GM06990 (cell line): Measurements from ENCODE around the gene C11orf54.
"Not testable (repeated sequence)": the region's sequence is repeated elsewhere in the genome, so short reads cannot be mapped to it uniquely, and the experiment has no call there.

Experiments
- DNase-seq: peaks from one replicate; pipeline ENCODE4 v3.0.0-alpha.2; 2011; ENCODE audit not compliant: insufficient read length; ENCODE audit errors: extremely low read depth
- H3K27me3 ChIP-seq: replicated peaks from 2 replicates; pipeline ENCODE4 v1.6.0; 2011; ENCODE audit warnings: low read length; ENCODE audit not compliant: control insufficient read depth, insufficient read depth
- H3K36me3 ChIP-seq: 2 replicates; pipeline ENCODE4 v1.5.1; 2011; ENCODE audit warnings: low read length; ENCODE audit not compliant: control insufficient read depth, insufficient read depth
- H3K4me3 ChIP-seq: replicated peaks from 2 replicates; pipeline ENCODE4 v1.5.1; 2011; ENCODE audit warnings: low read depth, mild to moderate bottlenecking, control low read depth, low read length
- TF ChIP-seq, protein P1 (sequence below): IDR thresholded peaks from 2 replicates; pipeline ENCODE4 v1.5.1; 2011; ENCODE audit warnings: low read length, control low read depth, mild to moderate bottlenecking, inconsistent platforms; ENCODE audit not compliant: insufficient read depth, poor library complexity, severe bottlenecking

Gene C11orf54

DNA sequence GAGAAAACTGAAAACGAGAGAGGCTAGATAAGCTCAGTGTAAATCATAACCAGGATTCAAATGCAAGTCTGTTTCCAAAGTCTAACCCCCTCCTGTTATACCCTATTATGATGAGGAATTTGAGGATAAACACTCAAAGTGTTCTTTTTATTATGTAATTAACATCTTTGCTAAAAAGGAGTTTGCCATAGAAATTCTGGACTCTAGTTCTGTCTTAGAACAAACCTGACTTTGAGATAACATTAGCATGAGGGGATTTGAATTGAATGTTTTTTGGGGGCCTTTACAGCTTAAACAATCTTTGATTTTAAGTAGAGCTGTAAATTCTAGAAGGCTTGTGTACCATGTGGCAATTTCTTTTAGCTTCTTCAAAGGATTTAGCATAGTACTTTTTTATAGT, 9.5 kb downstream of the C11orf54 start:
- Histone ChIP-seq H3K36me3 (no peaks in the 10 kb centered on the region; the same call in none of the 2 replicates), H3K27me3 (no peaks in the 10 kb centered on the region), H3K4me3 (no peak overlapping the region)
- DNase-seq: no peak
- TF ChIP-seq, protein P1, sequence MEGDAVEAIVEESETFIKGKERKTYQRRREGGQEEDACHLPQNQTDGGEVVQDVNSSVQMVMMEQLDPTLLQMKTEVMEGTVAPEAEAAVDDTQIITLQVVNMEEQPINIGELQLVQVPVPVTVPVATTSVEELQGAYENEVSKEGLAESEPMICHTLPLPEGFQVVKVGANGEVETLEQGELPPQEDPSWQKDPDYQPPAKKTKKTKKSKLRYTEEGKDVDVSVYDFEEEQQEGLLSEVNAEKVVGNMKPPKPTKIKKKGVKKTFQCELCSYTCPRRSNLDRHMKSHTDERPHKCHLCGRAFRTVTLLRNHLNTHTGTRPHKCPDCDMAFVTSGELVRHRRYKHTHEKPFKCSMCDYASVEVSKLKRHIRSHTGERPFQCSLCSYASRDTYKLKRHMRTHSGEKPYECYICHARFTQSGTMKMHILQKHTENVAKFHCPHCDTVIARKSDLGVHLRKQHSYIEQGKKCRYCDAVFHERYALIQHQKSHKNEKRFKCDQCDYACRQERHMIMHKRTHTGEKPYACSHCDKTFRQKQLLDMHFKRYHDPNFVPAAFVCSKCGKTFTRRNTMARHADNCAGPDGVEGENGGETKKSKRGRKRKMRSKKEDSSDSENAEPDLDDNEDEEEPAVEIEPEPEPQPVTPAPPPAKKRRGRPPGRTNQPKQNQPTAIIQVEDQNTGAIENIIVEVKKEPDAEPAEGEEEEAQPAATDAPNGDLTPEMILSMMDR: no peak

DNA sequence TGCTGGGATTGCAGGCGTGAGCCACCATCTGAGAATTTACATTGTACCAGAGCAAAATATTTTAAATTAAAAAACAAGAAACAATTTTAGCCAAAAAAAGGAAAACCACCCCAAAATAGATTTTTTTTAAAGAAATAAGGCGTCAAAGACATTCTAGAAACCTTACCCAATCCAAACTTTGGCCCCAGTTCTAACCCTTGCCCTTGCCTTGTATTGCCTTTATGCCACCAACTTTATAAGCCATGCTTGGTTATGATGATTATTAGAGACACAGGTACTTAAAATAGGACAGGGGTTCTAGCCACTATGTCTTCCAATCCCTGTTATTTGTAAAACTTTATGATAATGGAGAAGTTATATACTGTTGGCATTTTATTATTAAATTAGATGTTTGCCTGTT, 11.8 kb downstream of the C11orf54 start:
- Histone ChIP-seq H3K36me3 (peaks cover 3% of the 10 kb centered on the region), H3K4me3 (no peak overlapping the region), H3K27me3 (no peaks in the 10 kb centered on the region)
- TF ChIP-seq, protein P1: no peak
- DNase-seq: no peak

DNA sequence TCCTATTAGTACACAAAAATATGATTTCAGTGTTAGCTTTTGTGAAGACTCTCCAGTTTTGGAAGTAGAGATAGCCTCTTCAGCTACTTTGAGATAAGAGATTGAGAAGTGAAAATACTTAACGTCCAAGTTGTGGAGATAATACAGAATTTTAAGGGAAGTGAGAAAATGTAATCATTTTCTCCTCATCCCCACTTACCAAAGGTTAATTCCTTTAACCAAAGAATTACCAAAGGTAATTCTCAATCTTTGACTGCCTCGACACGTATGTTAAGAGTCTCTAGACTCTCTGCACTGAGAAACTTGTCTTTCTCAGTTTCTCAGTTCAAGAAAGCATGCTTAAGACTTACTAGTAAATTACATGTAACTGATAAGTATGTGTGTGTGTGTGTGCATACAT, 15.3 kb downstream of the C11orf54 start:
- DNase-seq: no peak
- TF ChIP-seq, protein P1: no peak
- Histone ChIP-seq H3K4me3 (no peak overlapping the region), H3K27me3 (no peaks in the 10 kb centered on the region), H3K36me3 (peaks cover 8% of the 10 kb centered on the region)

DNA sequence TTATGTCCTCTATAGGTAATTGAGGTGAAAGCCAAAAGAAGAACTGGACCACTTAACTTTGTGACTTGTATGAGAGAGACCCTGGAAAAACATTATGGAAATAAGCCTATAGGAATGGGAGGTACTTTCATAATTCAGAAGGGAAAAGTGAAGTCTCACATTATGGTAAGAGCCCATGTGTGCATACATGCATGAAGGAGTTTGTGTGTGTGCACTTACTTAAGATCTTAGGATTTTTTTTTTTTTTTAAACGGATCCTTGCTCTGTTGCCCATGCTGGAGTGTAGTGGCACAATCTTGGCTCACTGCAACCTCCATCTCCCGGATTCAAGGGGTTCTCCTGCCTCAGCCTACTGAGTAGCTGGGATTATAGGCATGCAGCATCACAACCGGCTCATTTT, 15.8 kb downstream of the C11orf54 start:
- H3K36me3 ChIP-seq: peaks cover 8% of the 10 kb centered on the region

DNA sequence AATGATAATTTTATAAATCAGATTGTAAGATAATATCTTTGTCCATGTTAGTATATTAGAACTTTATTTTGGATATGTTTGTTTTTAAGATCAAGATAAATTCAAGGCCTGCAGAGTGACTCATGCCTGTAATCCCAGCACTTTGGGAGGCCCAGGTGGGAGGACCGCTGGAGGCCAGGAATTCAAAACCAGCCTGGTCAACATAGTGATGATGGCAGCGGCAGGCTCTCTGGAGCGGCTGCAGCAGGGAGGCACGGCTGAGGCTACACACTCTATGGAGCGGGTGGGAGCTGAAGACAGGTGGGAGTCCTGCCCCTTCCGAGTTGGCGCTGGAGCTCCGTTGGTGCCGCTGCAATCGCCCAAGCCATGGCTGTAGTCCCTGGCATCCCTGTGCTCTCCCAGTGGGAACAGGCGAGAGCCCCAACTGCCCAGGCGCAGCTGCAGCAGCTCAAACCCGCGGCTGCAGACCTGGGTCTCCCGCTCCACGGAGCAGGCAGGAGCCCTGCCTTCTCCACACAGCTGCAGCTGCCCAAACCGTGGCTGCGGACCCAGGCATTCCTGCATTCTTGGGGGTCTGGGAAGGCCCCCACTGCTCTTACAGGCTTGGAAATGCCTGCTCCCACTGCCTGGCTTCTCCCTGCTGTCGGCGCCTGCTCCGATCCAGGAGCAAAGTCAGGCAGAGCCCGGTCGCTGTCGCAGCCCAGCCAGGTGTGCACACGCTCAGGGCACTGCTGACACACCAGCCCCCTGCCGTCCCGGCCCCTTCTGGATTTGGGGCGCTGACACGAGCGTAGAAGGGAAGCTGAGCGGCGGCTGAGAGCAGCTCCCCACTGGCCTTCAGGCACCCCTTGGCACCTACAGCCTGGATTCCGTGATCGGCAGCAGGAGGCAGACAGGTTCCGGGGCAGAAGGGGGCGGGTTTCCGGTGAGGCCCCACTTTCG, 16.7 kb downstream of the C11orf54 start:
- TF ChIP-seq, protein P1: no peak
- DNase-seq: no peak
- H3K4me3 ChIP-seq: no peak overlapping the region
- H3K27me3 ChIP-seq: no peaks in the 10 kb centered on the region
- H3K36me3 ChIP-seq: peaks cover 8% of the 10 kb centered on the region

More for the DNA sequence above, 15.8 kb downstream of the C11orf54 start:
- Histone ChIP-seq H3K27me3 (no peaks in the 10 kb centered on the region), H3K4me3 (no peak overlapping the region)
- TF ChIP-seq, protein P1: no peak
- no peak for DNase-seq

DNA sequence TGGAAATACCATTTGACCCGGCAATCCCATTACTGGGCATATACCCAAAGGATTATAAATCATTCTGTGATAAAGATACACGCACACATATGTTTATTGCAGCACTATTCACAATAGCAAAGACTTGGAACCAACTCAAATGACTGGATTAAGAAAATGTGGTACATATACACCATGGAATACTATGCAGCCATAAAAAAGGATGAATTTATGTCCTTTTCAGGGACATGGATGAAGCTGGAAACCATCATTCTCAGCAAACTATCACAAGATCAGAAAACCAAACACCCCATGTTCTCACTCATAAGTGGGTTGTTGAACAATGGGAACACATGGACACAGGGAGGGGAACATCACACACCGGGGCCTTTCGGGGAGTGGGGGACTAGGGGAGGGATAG, 17.7 kb downstream of the C11orf54 start:
- not testable (repeated sequence) for DNase-seq, H3K27me3 ChIP-seq, H3K36me3 ChIP-seq, H3K4me3 ChIP-seq
